ENCODE data around the gene PTPRE. TPM values are rescaled to one million over a fixed set of nuclear protein-coding genes. Genes with fewer than 3 reads are reported as not detected.

Gene PTPRE
- total RNA-seq, 1 experiment from 2014 or later: 11.6 TPM

- H3K27ac ChIP-seq (ENCODE audit: low read depth, low read length, poor library complexity, severe bottlenecking): no peak overlapping the region
- no peak overlapping the region for H3K4me3 ChIP-seq (ENCODE audit: low read depth, low read length, poor library complexity, severe bottlenecking)
- no peaks in the 10 kb centered on the region for H3K9me3 ChIP-seq (ENCODE audit: low read depth, low read length, poor library complexity, severe bottlenecking)
- intact Hi-C loops (cut with micrococcal nuclease; ENCODE audit: unreplicated experiment): no loop called here
- no peaks in the 10 kb centered on the region for H3K4me1 ChIP-seq (ENCODE audit: insufficient read depth, low read length, poor library complexity, severe bottlenecking)
- H3K36me3 ChIP-seq (ENCODE audit: insufficient read depth, low read length, poor library complexity, severe bottlenecking): no peaks in the 10 kb centered on the region
- DNase-seq (ENCODE audit: low spot score): no peak
- ChIA-PET POLR2A (ENCODE audit: low non-redundant PET) (no interaction called here), CTCF (no interaction called here)
- peaks cover 29% of the 10 kb centered on the region for H3K27me3 ChIP-seq (replicated peaks; ENCODE audit: insufficient read depth, low read depth, low read length, poor library complexity)
- BruUV-seq (replicated peaks): no TSS peak
- no peak for TF ChIP-seq EZH2 (IDR thresholded peaks at IDR 0.05; ENCODE audit: borderline replicate concordance, low read depth, low read length, poor library complexity, severe bottlenecking)
- no peak for TF ChIP-seq CTCF (conservative IDR thresholded peaks at IDR 0.05; ENCODE audit: low read depth, low read length)
Observed at GRCh38 chr10:127872871-127873600, 33.9 kb upstream of the PTPRE start.

- Histone ChIP-seq H3K9me3 (ENCODE audit: low read depth, low read length, poor library complexity, severe bottlenecking) (no peaks in the 10 kb centered on the region), H3K27ac (ENCODE audit: low read depth, low read length, poor library complexity, severe bottlenecking) (no peak overlapping the region), H3K27me3 (replicated peaks; ENCODE audit: insufficient read depth, low read depth, low read length, poor library complexity) (peaks cover 31% of the 10 kb centered on the region), H3K36me3 (ENCODE audit: insufficient read depth, low read length, poor library complexity, severe bottlenecking) (no peaks in the 10 kb centered on the region), H3K4me1 (ENCODE audit: insufficient read depth, low read length, poor library complexity, severe bottlenecking) (no peaks in the 10 kb centered on the region), H3K4me3 (ENCODE audit: low read depth, low read length, poor library complexity, severe bottlenecking) (no peak overlapping the region)
- intact Hi-C loops (cut with micrococcal nuclease; ENCODE audit: unreplicated experiment): no loop called here
- no peak for DNase-seq (ENCODE audit: low spot score)
- ChIA-PET CTCF (no interaction called here), POLR2A (ENCODE audit: low non-redundant PET) (interaction anchor here (0.6 kb wide), 1 partner anchor 176 kb away, joined by 7 read pairs; no protein-coding TSS in a partner anchor)
- BruUV-seq (replicated peaks): no TSS peak
- TF ChIP-seq CTCF (conservative IDR thresholded peaks at IDR 0.05; ENCODE audit: low read depth, low read length) (no peak), EZH2 (IDR thresholded peaks at IDR 0.05; ENCODE audit: borderline replicate concordance, low read depth, low read length, poor library complexity, severe bottlenecking) (no peak)
Observed at GRCh38 chr10:127873901-127874470, 32.9 kb upstream of the PTPRE start.

GRCh38 chr10:127874671-127875448 is 32.0 kb upstream of the PTPRE start:
- Histone ChIP-seq H3K4me3 (ENCODE audit: low read depth, low read length, poor library complexity, severe bottlenecking) (no peak overlapping the region), H3K9me3 (ENCODE audit: low read depth, low read length, poor library complexity, severe bottlenecking) (no peaks in the 10 kb centered on the region), H3K27me3 (replicated peaks; ENCODE audit: insufficient read depth, low read depth, low read length, poor library complexity) (peaks cover 24% of the 10 kb centered on the region), H3K27ac (ENCODE audit: low read depth, low read length, poor library complexity, severe bottlenecking) (no peak overlapping the region), H3K36me3 (ENCODE audit: insufficient read depth, low read length, poor library complexity, severe bottlenecking) (no peaks in the 10 kb centered on the region), H3K4me1 (ENCODE audit: insufficient read depth, low read length, poor library complexity, severe bottlenecking) (no peaks in the 10 kb centered on the region)
- BruUV-seq (replicated peaks): no TSS peak
- intact Hi-C loops (cut with micrococcal nuclease; ENCODE audit: unreplicated experiment): no loop called here
- no peak for TF ChIP-seq EZH2 (IDR thresholded peaks at IDR 0.05; ENCODE audit: borderline replicate concordance, low read depth, low read length, poor library complexity, severe bottlenecking)
- TF ChIP-seq CTCF (conservative IDR thresholded peaks at IDR 0.05; ENCODE audit: low read depth, low read length): no peak
- no peak for DNase-seq (ENCODE audit: low spot score)
- CTCF ChIA-PET: no interaction called here
- POLR2A ChIA-PET (ENCODE audit: low non-redundant PET): interaction anchor here (0.6 kb wide), 1 partner anchor 175 kb away, joined by 7 read pairs; no protein-coding TSS in a partner anchor

Measured in A673 (cell line).